HT1080 (cell line): ENCODE data around the gene PTPN1. TPM values are rescaled to one million over a fixed set of nuclear protein-coding genes. Genes with fewer than 3 reads are reported as not detected.
"Not testable (repeated sequence)": the region's sequence is repeated elsewhere in the genome, so short reads cannot be mapped to it uniquely, and the experiment has no call there.

Source experiments
- DNase-seq: peaks from one replicate; pipeline ENCODE4 v3.0.0-alpha.2; 2015; ENCODE audit warnings: low read depth
- total RNA-seq: library from RNA; depleted of rRNA; stranded (reverse); fragments of >200 nt; shearing (Covaris generic); gene quantifications from 2 replicates; pipeline ENCODE4 v1.2.3, GENCODE V29; 2014

PTPN1 gene
- total RNA-seq, 1 experiment from 2014 or later: 47.6 TPM

GRCh38 chr20:50478162-50478990 is 31.8 kb upstream of the PTPN1 start:
- peak; percentile 35 for DNase-seq

- no peak for DNase-seq
Measured at GRCh38 chr20:50481741-50482140, 28.4 kb upstream of the PTPN1 start.

GRCh38 chr20:50482396-50482981 is 27.7 kb upstream of the PTPN1 start:
- no peak for DNase-seq

- DNase-seq: no peak
Measured at GRCh38 chr20:50484271-50484976, 25.8 kb upstream of the PTPN1 start.

GRCh38 chr20:50487397-50487796 is 22.8 kb upstream of the PTPN1 start:
- DNase-seq: no peak

GRCh38 chr20:50488236-50488806 is 21.9 kb upstream of the PTPN1 start:
- peak; percentile 30 for DNase-seq

- peak; percentile 52 for DNase-seq
Measured at GRCh38 chr20:50491168-50491567, 19.0 kb upstream of the PTPN1 start.

- DNase-seq: no peak
Measured at GRCh38 chr20:50491926-50492634, 18.1 kb upstream of the PTPN1 start.

GRCh38 chr20:50493881-50494253 is 16.3 kb upstream of the PTPN1 start:
- DNase-seq: no peak

- DNase-seq: no peak
Measured at GRCh38 chr20:50494428-50494827, 15.8 kb upstream of the PTPN1 start.

- DNase-seq: peak; percentile 53
Measured at GRCh38 chr20:50496773-50497385, 13.3 kb upstream of the PTPN1 start.

GRCh38 chr20:50498071-50498776 is 12.0 kb upstream of the PTPN1 start:
- DNase-seq: peak; percentile 81

- no peak for DNase-seq
Measured at GRCh38 chr20:50499938-50500337, 10.2 kb upstream of the PTPN1 start.

GRCh38 chr20:50501972-50502745 is 8.0 kb upstream of the PTPN1 start:
- no peak for DNase-seq

GRCh38 chr20:50504231-50504823 is 5.9 kb upstream of the PTPN1 start:
- DNase-seq: no peak

GRCh38 chr20:50506270-50506579 is 4.0 kb upstream of the PTPN1 start:
- DNase-seq: no peak

GRCh38 chr20:50507745-50508144 is 2.4 kb upstream of the PTPN1 start:
- DNase-seq: not testable (repeated sequence)

GRCh38 chr20:50508171-50508755 is 1.9 kb upstream of the PTPN1 start:
- no peak for DNase-seq
